IMR-90 (cell line): Measurements from ENCODE around the gene SLC9B1. TPM values are rescaled to one million over a fixed set of nuclear protein-coding genes. Genes with fewer than 3 reads are reported as not detected.
A peak's percentile ranks its signal among the peaks of the same experiment; 100 is the strongest.

Source experiments
- ATAC-seq: fragments of 200-7000 bp; cut with Tn5 transposase; 2 replicates; pipeline ENCODE4 v1.9.1; 2020; ENCODE audit warnings: low read depth, mild to moderate bottlenecking, moderate library complexity
- BruUV-seq: library from RNA; stranded (reverse); fragments of 400-500 nt; replicated peaks from 2 replicates; lab custom pipeline; 2021; lab: Mats Ljungman, UMichigan
- CTCF ChIA-PET: fragments of 300-600 bp; formaldehyde crosslinking; extraction: SDS; loops from one replicate; lab custom pipeline; 2021; ENCODE audit warnings: antibody characterized with exemption; lab: Yijun Ruan, JAX
- POLR2A ChIA-PET: fragments of 300-600 bp; sonication (Branson Sonifier 250); formaldehyde crosslinking; loops from one replicate; lab custom pipeline; 2022; ENCODE audit warnings: antibody characterized with exemption; ENCODE audit not compliant: unreplicated experiment; lab: Charles Lee
- DNase-seq: peaks from one replicate; pipeline ENCODE4 v3.0.0; 2013
- H2AFZ ChIP-seq: replicated peaks from 2 replicates; pipeline ENCODE3; 2013; ENCODE audit warnings: low read length, mild to moderate bottlenecking; ENCODE audit not compliant: poor library complexity
- H2AK5ac ChIP-seq: 2 replicates; pipeline ENCODE4 v1.6.1; 2013; ENCODE audit warnings: low read depth, low read length, inconsistent platforms
- H2AK9ac ChIP-seq: replicated peaks from 2 replicates; pipeline ENCODE3; 2013; ENCODE audit warnings: mild to moderate bottlenecking, low read depth, low read length, moderate library complexity; ENCODE audit not compliant: poor library complexity
- H2BK120ac ChIP-seq: 2 replicates; pipeline ENCODE4 v1.6.1; 2013; ENCODE audit warnings: low read depth, low read length, inconsistent platforms
- H2BK15ac ChIP-seq: 3 replicates; pipeline ENCODE4 v1.6.1; 2013; ENCODE audit warnings: low read depth, low read length, inconsistent platforms
- H2BK20ac ChIP-seq: 2 replicates; pipeline ENCODE4 v1.6.1; 2013; ENCODE audit warnings: low read depth, mild to moderate bottlenecking, inconsistent platforms, low read length, moderate library complexity
- H2BK5ac ChIP-seq: 2 replicates; pipeline ENCODE4 v1.6.1; 2013; ENCODE audit warnings: mild to moderate bottlenecking, low read depth, low read length, inconsistent platforms; ENCODE audit not compliant: poor library complexity, severe bottlenecking
- H3K14ac ChIP-seq: replicated peaks from 2 replicates; pipeline ENCODE4 v1.6.1; 2013; ENCODE audit warnings: low read depth, low read length, inconsistent platforms
- H3K18ac ChIP-seq: 2 replicates; pipeline ENCODE4 v1.6.1; 2013; ENCODE audit warnings: low read depth, low read length, control low read depth
- H3K23ac ChIP-seq: 2 replicates; pipeline ENCODE4 v1.6.1; 2013; ENCODE audit warnings: low read depth, low read length, inconsistent platforms
- H3K27ac ChIP-seq: 2 replicates; pipeline ENCODE4 v1.5.1; 2013; ENCODE audit warnings: mild to moderate bottlenecking, control low read depth, low read length; ENCODE audit not compliant: insufficient read depth
- H3K27me3 ChIP-seq: 2 replicates; pipeline ENCODE4 v1.6.1; 2013; ENCODE audit warnings: low read length; ENCODE audit not compliant: control insufficient read depth, insufficient read depth
- H3K36me3 ChIP-seq: 2 replicates; pipeline ENCODE4 v1.6.1; 2013; ENCODE audit warnings: low read length, mixed read lengths; ENCODE audit not compliant: control insufficient read depth, insufficient read depth
- H3K4ac ChIP-seq: 2 replicates; pipeline ENCODE4 v1.6.1; 2013; ENCODE audit warnings: low read depth, low read length, inconsistent platforms
- H3K4me1 ChIP-seq: 2 replicates; pipeline ENCODE4 v1.6.1; 2013; ENCODE audit warnings: low read length, mixed read lengths; ENCODE audit not compliant: control insufficient read depth, insufficient read depth
- H3K4me2 ChIP-seq: 2 replicates; pipeline ENCODE4 v1.6.1; 2013; ENCODE audit warnings: low read depth, mild to moderate bottlenecking, control low read depth, low read length, moderate library complexity
- H3K4me3 ChIP-seq: 2 replicates; pipeline ENCODE4 v1.5.1; 2013; ENCODE audit warnings: low read depth, mild to moderate bottlenecking, control low read depth, low read length, moderate library complexity; ENCODE audit not compliant: insufficient read depth
- H3K56ac ChIP-seq: 2 replicates; pipeline ENCODE4 v1.6.1; 2013; ENCODE audit warnings: low read length, inconsistent platforms; ENCODE audit not compliant: insufficient read depth; ENCODE audit errors: extremely low read depth
- H3K79me1 ChIP-seq, 2 experiments: 2 replicates each; pipeline ENCODE4 v1.6.1; 2013; ENCODE audit warnings: low read length in 2 of 2, inconsistent platforms in 1 of 2, low read depth in 1 of 2
- H3K9ac ChIP-seq: 2 replicates; pipeline ENCODE4 v1.6.1; 2013; ENCODE audit warnings: low read depth, low read length, control low read depth
- H3K9me1 ChIP-seq: 2 replicates; pipeline ENCODE4 v1.6.1; 2013; ENCODE audit warnings: low read length, inconsistent platforms; ENCODE audit not compliant: insufficient read depth
- H3K9me3 ChIP-seq: 2 replicates; pipeline ENCODE4 v1.6.1; 2013; ENCODE audit warnings: low read length; ENCODE audit not compliant: control insufficient read depth, insufficient read depth
- H4K20me1 ChIP-seq: 2 replicates; pipeline ENCODE4 v1.6.1; 2013; ENCODE audit warnings: low read length, inconsistent platforms; ENCODE audit not compliant: insufficient read depth
- H4K5ac ChIP-seq: 2 replicates; pipeline ENCODE4 v1.6.1; 2013; ENCODE audit warnings: mild to moderate bottlenecking, low read depth, low read length, control low read depth
- H4K8ac ChIP-seq, 2 experiments: 2 replicates each; pipeline ENCODE4 v1.6.1; 2013; ENCODE audit warnings: low read depth in 2 of 2, low read length in 2 of 2, control low read depth in 1 of 2, inconsistent platforms in 1 of 2
- H4K91ac ChIP-seq: 2 replicates; pipeline ENCODE4 v1.6.1; 2013; ENCODE audit warnings: low read depth, low read length, inconsistent platforms; ENCODE audit not compliant: insufficient read depth
- BHLHE40 ChIP-seq: fragments of 150-350 bp; IDR thresholded peaks from 2 replicates; pipeline ENCODE4 v1.6.1; 2016; ENCODE audit warnings: mild to moderate bottlenecking, low read depth, low read length
- CEBPB ChIP-seq: IDR thresholded peaks from 2 replicates; pipeline ENCODE4 v1.6.1; 2012; ENCODE audit warnings: low read depth, low read length, improper control_type of control experiment
- FOS ChIP-seq: fragments of 150-350 bp; IDR thresholded peaks from 2 replicates; pipeline ENCODE4 v1.6.1; 2016; ENCODE audit warnings: low read depth, low read length
- MAFK ChIP-seq: IDR thresholded peaks from 2 replicates; pipeline ENCODE4 v1.6.1; 2012; ENCODE audit warnings: low read depth, low read length, improper control_type of control experiment
- NFE2L2 ChIP-seq: fragments of 150-350 bp; IDR thresholded peaks from 2 replicates; pipeline ENCODE4 v1.6.1; 2016; ENCODE audit warnings: low read depth, mild to moderate bottlenecking, low read length
- POLR2A ChIP-seq: IDR thresholded peaks from 2 replicates; pipeline ENCODE4 v1.6.1; 2012; ENCODE audit warnings: mild to moderate bottlenecking, low read depth, low read length
- RAD21 ChIP-seq: IDR thresholded peaks from 2 replicates; pipeline ENCODE4 v1.6.1; 2012; ENCODE audit warnings: low read length, improper control_type of control experiment
- SMC3 ChIP-seq: fragments of 150-350 bp; IDR thresholded peaks from 2 replicates; pipeline ENCODE4 v1.6.1; 2016; ENCODE audit warnings: low read depth, mild to moderate bottlenecking, antibody characterized with exemption, low read length, moderate library complexity
- WGBS, 2 experiments: methylation state at CpG; one replicate each; pipeline versions ENCODE4 v1.1.5 to v1.1.7; 2013; ENCODE audit warnings: missing lambda C conversion rate in 2 of 2; ENCODE audit not compliant: insufficient read length in 1 of 2; ENCODE audit errors: extremely low coverage in 2 of 2; 5-methylcytosine and 5-hydroxymethylcytosine counted together
- dilution Hi-C: fragments of 300-500 bp; cut with HindIII; formaldehyde crosslinking; loops from one replicate; pipeline ENCODE4 v1.14.3; 2018; ENCODE audit warnings: low sequenced_read_pairs; ENCODE audit not compliant: unreplicated experiment
- in situ Hi-C: fragments of 300-500 bp; cut with MboI; formaldehyde crosslinking; loops from 3 replicates; pipeline ENCODE4 v1.14.3; 2019; ENCODE audit warnings: low sequenced_read_pairs, inconsistent platforms, mixed read lengths
- intact Hi-C: fragments of 100-400 bp; cut with micrococcal nuclease; formaldehyde crosslinking; loops from 2 replicates; pipeline ENCODE4 v1.10.0; 2022
- polyA plus RNA-seq, 3 experiments: library from polyadenylated mRNA; depleted of rRNA; stranded (reverse); fragments of >200 nt; gene quantifications; 2 replicates each; pipeline ENCODE4 v1.2.3, GENCODE V29; 2012; ENCODE audit warnings: low replicate concordance in 1 of 3
- total RNA-seq: library from RNA; depleted of rRNA; stranded (reverse); fragments of >200 nt; gene quantifications from 2 replicates; pipeline ENCODE4 v1.2.3, GENCODE V29; 2012
- TF ChIP-seq, protein P1 (sequence below): fragments of 150-350 bp; IDR thresholded peaks from 2 replicates; pipeline ENCODE4 v1.6.1; 2016; ENCODE audit warnings: low read depth, mild to moderate bottlenecking, low read length, moderate library complexity, borderline replicate concordance
- TF ChIP-seq, protein P2 (sequence below): conservative IDR thresholded peaks from 2 replicates; pipeline ENCODE4 v1.5.1; 2012; ENCODE audit warnings: mild to moderate bottlenecking, low read depth, low read length, improper control_type of control experiment

Gene SLC9B1
- total and polyA plus RNA-seq, 2 of the 4 experiments (the other 2 are of a cell fraction): 0.07 to 0.18 TPM

DNA sequence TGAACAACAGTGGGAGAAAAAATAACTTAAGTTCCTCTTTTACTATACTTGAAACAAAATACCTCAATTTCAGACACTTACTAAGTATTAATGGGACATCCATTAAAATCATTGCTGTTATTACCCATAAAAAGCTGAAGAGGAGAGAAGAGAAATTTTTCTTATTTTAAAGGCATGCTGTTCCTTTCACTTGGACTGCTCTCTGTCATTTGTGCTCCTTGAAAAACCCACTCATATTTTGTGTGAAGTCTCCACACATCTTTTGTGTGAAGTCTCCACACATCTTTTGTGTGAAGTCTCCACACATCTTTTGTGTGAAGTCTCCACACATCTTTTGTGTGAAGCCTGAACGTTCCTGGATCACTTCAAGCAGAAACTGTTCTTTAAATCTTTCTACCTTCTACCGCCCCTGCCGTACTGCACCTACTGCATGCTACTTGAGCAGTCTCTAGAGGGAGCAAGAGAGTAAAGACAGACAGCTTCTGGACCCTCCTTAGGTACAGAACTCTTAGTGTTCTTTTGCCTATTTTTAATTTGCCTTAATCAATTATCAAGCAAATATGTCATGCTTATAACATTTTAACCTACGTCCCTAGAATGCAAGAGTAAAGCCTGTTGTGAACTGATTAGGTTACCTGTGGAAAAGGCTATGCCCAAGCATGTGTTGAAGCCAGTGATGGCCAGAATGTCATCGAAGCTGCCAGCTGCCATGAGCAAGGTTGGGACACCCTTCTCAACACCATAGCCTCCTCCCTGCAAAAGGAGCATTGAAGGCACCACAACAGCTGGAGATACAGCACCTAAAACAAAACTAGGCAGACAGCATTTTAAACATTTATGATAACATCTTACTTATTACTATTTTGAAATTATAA lies 27.1 kb upstream of the SLC9B1 start:
- Histone ChIP-seq H3K79me1 (no peaks in the 10 kb centered on the region), H3K56ac (no peak overlapping the region), H3K9me3 (no peaks in the 10 kb centered on the region), H2AFZ (no peak overlapping the region), H3K14ac (no peak overlapping the region), H3K9ac (no peak overlapping the region), H3K27ac (no peak overlapping the region), H3K27me3 (no peaks in the 10 kb centered on the region), H4K5ac (no peak overlapping the region), H4K91ac (no peak overlapping the region), H3K36me3 (no peaks in the 10 kb centered on the region; the same call in 1 of the 2 replicates), H3K9me1 (no peaks in the 10 kb centered on the region), H3K4ac (no peak overlapping the region), H2AK5ac (no peak overlapping the region), H2BK20ac (no peak overlapping the region), H3K23ac (no peak overlapping the region), H2BK15ac (no peak overlapping the region), H3K4me3 (no peak overlapping the region), H3K18ac (no peak overlapping the region), H2BK5ac (no peak overlapping the region), H2BK120ac (no peak overlapping the region), H4K20me1 (no peaks in the 10 kb centered on the region), H4K8ac (no peak overlapping the region), H2AK9ac (no peak overlapping the region), H3K4me1 (peaks cover 1% of the 10 kb centered on the region; the same call in 1 of the 2 replicates), H3K4me2 (no peak overlapping the region)
- CTCF ChIA-PET: interaction anchor here (1.0 to 1.7 kb wide), 4 partner anchors 10 to 45 kb away, joined by 4 to 5 read pairs (median 4); no protein-coding TSS in a partner anchor
- in situ Hi-C loops: no loop called here
- intact Hi-C loops: loop anchor here (5.0 kb wide), 1 partner anchor 46 kb away; no protein-coding TSS in a partner anchor
- dilution Hi-C loops: no loop called here
- ATAC-seq: peak; percentile 87
- no CpG with 5 or more reads among the region's 5 CpGs for WGBS, 2 experiments
- no peak for TF ChIP-seq MAFK
- peak; percentile 42 for TF ChIP-seq RAD21
- peak; percentile 36; the same call in 1 of the 2 replicates for TF ChIP-seq SMC3
- no peak for TF ChIP-seq CEBPB
- no peak for TF ChIP-seq POLR2A
- TF ChIP-seq, protein P1, sequence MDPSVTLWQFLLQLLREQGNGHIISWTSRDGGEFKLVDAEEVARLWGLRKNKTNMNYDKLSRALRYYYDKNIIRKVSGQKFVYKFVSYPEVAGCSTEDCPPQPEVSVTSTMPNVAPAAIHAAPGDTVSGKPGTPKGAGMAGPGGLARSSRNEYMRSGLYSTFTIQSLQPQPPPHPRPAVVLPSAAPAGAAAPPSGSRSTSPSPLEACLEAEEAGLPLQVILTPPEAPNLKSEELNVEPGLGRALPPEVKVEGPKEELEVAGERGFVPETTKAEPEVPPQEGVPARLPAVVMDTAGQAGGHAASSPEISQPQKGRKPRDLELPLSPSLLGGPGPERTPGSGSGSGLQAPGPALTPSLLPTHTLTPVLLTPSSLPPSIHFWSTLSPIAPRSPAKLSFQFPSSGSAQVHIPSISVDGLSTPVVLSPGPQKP: no peak
- no peak for TF ChIP-seq NFE2L2
- TF ChIP-seq BHLHE40: no peak
- TF ChIP-seq, protein P2, sequence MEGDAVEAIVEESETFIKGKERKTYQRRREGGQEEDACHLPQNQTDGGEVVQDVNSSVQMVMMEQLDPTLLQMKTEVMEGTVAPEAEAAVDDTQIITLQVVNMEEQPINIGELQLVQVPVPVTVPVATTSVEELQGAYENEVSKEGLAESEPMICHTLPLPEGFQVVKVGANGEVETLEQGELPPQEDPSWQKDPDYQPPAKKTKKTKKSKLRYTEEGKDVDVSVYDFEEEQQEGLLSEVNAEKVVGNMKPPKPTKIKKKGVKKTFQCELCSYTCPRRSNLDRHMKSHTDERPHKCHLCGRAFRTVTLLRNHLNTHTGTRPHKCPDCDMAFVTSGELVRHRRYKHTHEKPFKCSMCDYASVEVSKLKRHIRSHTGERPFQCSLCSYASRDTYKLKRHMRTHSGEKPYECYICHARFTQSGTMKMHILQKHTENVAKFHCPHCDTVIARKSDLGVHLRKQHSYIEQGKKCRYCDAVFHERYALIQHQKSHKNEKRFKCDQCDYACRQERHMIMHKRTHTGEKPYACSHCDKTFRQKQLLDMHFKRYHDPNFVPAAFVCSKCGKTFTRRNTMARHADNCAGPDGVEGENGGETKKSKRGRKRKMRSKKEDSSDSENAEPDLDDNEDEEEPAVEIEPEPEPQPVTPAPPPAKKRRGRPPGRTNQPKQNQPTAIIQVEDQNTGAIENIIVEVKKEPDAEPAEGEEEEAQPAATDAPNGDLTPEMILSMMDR: peak; percentile 55
- TF ChIP-seq FOS: no peak
- POLR2A ChIA-PET: no interaction called here
- peak; percentile 46 for DNase-seq
- no TSS peak for BruUV-seq
